ENCODE measurements around the gene PDE9A. TPM values are rescaled to one million over a fixed set of nuclear protein-coding genes. Genes with fewer than 3 reads are reported as not detected.

PDE9A gene
- polyA plus RNA-seq, 12 donors = 6.7 to 20.1 (median 8.5) TPM; not detected in 1

- no peak for DNase-seq
Observed at GRCh38 chr21:42655796-42656770, 2.7 kb downstream of the PDE9A start.

GRCh38 chr21:42656872-42657271 lies 3.5 kb downstream of the PDE9A start:
- no peak for DNase-seq

- no peak for DNase-seq
Observed at GRCh38 chr21:42657676-42658319, 4.4 kb downstream of the PDE9A start.

- no peak for DNase-seq
Observed at GRCh38 chr21:42658320-42659105, 5.1 kb downstream of the PDE9A start.

- DNase-seq = no peak
Observed at GRCh38 chr21:42659416-42660117, 6.1 kb downstream of the PDE9A start.

- no peak for DNase-seq
Observed at GRCh38 chr21:42660118-42660470, 6.7 kb downstream of the PDE9A start.

GRCh38 chr21:42661688-42662429 lies 8.4 kb downstream of the PDE9A start:
- DNase-seq = no peak

GRCh38 chr21:42662430-42663199 lies 9.2 kb downstream of the PDE9A start:
- DNase-seq = no peak

GRCh38 chr21:42663200-42663750 lies 9.9 kb downstream of the PDE9A start:
- DNase-seq = no peak

GRCh38 chr21:42663860-42664535 lies 10.6 kb downstream of the PDE9A start:
- no peak for DNase-seq

- DNase-seq = no peak
Observed at GRCh38 chr21:42664614-42665013, 11.2 kb downstream of the PDE9A start.

- DNase-seq = no peak
Observed at GRCh38 chr21:42665026-42665425, 11.6 kb downstream of the PDE9A start.

GRCh38 chr21:42665484-42665883 lies 12.1 kb downstream of the PDE9A start:
- DNase-seq = no peak

- DNase-seq = no peak
Observed at GRCh38 chr21:42666023-42666747, 12.8 kb downstream of the PDE9A start.

- no peak for DNase-seq
Observed at GRCh38 chr21:42666925-42667324, 13.5 kb downstream of the PDE9A start.

- DNase-seq = peak; percentile 61
Observed at GRCh38 chr21:42668298-42668992, 15.0 kb downstream of the PDE9A start.

GRCh38 chr21:42669041-42669440 lies 15.6 kb downstream of the PDE9A start:
- peak; percentile 41 for DNase-seq
